Right atrium auricular region (tissue), 2 donors: Measurements from ENCODE around the gene CHAD. TPM values are rescaled to one million over a fixed set of nuclear protein-coding genes. Genes with fewer than 3 reads are reported as not detected.

ENCODE experiments used
- DNase-seq: peaks from one replicate; pipeline ENCODE4 v3.0.0-alpha.2; 2019; ENCODE audit warnings: low spot score
- H3K27ac ChIP-seq, 2 donors: fragments of 200-600 bp; sonication (generic); 1 replicate in 1 of 2; 2 replicates in 1 of 2; pipeline ENCODE4 v1.5.1; 2016 to 2019
- H3K27me3 ChIP-seq, 2 donors: fragments of 200-600 bp; sonication (generic); one replicate each; pipeline versions ENCODE4 v1.5.1 to v1.6.0; 2017 to 2019
- H3K36me3 ChIP-seq: fragments of 200-600 bp; sonication (generic); one replicate; pipeline ENCODE4 v1.5.1; 2016
- H3K4me1 ChIP-seq, 2 donors: fragments of 200-600 bp; sonication (generic); one replicate each; pipeline versions ENCODE4 v1.5.1 to v1.6.0; 2017 to 2019
- H3K4me3 ChIP-seq, 2 donors: fragments of 200-600 bp; sonication (generic); 1 replicate in 1 of 2; 2 replicates in 1 of 2; pipeline ENCODE4 v1.5.1; 2017 to 2019; ENCODE audit warnings: mild to moderate bottlenecking in 1 of 2, moderate library complexity in 1 of 2
- H3K9me3 ChIP-seq, 2 donors: fragments of 200-600 bp; sonication (generic); one replicate each; pipeline ENCODE4 v1.5.1; 2019
- total RNA-seq, 2 donors: library from RNA; depleted of rRNA; stranded (reverse); fragments of >200 nt; gene quantifications; one replicate each; pipeline ENCODE4 v1.1.0, GENCODE V29; 2016
- TF ChIP-seq, protein P1 (sequence below), 2 donors: fragments of 200-600 bp; sonication (generic); IDR thresholded peaks; one replicate each; pipeline ENCODE4 v1.5.1; 2019; ENCODE audit warnings: antibody characterized with exemption in 2 of 2

Gene CHAD
- total RNA-seq, 2 donors from 2014 or later, result 0.70 TPM; not detected in 1

DNA sequence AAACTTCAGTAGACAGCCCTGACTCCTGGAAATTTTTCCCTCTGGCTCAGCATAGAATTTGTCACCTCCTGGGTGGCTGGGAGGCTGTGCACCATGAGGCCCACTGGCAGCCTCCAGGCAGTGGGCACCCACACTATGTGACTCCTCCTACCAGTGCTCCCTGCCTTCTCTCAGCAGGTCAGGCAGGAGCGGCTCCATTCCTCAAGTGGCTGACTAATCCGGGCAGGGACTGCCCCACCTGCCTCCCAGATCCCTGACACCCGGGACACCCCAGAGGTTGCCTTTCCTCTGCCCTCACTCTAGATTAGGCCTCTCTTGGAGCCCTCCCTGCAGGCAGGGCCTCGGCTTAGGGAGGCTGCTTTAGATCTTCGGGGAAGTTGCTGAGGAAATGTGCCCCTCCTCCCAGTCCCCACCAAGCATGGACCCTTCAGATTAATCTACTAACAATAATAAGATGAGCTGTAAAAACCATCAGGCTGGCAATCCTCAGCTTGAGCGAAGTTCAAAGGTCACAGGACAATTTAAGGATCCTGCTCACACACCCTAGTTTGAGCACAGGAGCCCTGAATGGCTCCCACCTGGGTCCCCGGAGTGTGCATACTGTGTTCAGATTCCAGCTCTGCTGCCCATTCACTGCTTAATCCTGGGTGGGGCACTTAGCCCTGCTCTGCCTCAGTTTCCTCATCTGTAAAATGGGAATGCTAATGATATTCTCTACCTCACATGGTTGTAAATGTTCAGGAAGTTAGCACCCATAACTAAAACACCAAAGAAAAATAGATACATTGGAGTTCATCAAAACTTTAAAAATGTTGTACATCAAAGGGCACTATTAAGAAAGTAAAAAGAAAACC lies 29.6 kb upstream of the CHAD start:
- TF ChIP-seq, protein P1, sequence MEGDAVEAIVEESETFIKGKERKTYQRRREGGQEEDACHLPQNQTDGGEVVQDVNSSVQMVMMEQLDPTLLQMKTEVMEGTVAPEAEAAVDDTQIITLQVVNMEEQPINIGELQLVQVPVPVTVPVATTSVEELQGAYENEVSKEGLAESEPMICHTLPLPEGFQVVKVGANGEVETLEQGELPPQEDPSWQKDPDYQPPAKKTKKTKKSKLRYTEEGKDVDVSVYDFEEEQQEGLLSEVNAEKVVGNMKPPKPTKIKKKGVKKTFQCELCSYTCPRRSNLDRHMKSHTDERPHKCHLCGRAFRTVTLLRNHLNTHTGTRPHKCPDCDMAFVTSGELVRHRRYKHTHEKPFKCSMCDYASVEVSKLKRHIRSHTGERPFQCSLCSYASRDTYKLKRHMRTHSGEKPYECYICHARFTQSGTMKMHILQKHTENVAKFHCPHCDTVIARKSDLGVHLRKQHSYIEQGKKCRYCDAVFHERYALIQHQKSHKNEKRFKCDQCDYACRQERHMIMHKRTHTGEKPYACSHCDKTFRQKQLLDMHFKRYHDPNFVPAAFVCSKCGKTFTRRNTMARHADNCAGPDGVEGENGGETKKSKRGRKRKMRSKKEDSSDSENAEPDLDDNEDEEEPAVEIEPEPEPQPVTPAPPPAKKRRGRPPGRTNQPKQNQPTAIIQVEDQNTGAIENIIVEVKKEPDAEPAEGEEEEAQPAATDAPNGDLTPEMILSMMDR (IDR thresholded peaks at IDR 0.05), result no peak
- Histone ChIP-seq H3K4me3 (no peak overlapping the region), H3K9me3 (no peaks in the 10 kb centered on the region), H3K36me3 (no peaks in the 10 kb centered on the region), H3K27ac (no peak overlapping the region), H3K27me3 (no peaks in the 10 kb centered on the region), H3K4me1 (no peaks in the 10 kb centered on the region)
- no peak for DNase-seq

DNA sequence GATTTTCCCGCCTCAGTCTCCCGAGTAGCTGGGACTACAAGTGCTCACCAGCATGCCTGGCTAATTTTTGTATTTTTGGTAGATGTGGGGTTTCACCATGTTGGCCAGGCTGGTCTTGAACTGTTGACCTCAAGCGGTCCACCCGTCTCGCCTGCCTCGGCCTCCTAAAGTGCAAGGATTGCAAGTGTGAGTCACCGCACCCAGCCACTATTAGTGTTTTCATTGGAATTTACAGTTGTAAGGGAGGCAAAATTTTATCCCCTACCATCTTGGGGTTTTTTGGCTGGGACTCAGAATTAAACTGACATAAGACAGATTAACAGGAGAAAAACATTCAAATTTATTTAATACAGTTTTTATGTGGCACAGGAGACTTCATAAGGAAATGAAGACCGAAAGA lies 27.2 kb upstream of the CHAD start:
- no peak for DNase-seq
- TF ChIP-seq, protein P1 (IDR thresholded peaks at IDR 0.05), result no peak
- Histone ChIP-seq H3K27me3 (no peaks in the 10 kb centered on the region), H3K9me3 (no peaks in the 10 kb centered on the region), H3K4me3 (no peak overlapping the region), H3K4me1 (no peaks in the 10 kb centered on the region), H3K36me3 (no peaks in the 10 kb centered on the region), H3K27ac (no peak overlapping the region)

DNA sequence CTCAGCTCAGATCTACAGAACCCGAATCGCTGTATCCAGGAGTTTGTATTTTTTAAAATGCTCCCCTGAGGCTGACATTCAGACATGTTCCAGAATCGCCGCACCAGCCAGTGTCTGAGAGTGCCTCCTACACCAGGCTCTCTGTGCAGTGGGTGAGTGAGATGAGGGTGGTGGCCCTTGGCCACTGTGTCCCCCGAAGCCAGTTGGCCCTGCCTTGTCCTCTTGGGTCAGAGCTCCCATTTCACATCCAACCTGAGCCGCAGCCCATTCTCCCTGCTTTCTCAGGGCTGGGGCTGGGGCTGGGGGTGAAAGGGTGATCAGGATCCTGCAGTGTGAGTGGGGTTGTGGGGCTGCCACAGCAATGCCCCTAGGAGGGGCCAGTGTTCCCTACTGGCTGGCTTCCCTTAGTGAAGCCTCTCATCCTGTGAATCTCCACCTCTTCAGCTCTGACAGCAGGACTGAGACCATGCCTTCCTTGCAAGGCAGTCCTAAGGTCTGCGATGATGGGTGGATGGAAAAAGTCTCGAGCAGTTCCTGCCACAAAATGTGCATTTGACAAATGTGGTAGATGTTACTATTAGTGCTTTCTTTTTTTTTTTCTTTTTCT lies 26.6 kb upstream of the CHAD start:
- no peaks in the 10 kb centered on the region for H3K27me3 ChIP-seq
- no peak for DNase-seq
- TF ChIP-seq, protein P1 (IDR thresholded peaks at IDR 0.05), result no peak
- H3K4me1 ChIP-seq, result no peaks in the 10 kb centered on the region
- no peak overlapping the region for H3K27ac ChIP-seq
- H3K4me3 ChIP-seq, result no peak overlapping the region
- no peaks in the 10 kb centered on the region for H3K9me3 ChIP-seq
- H3K36me3 ChIP-seq, result no peaks in the 10 kb centered on the region

DNA sequence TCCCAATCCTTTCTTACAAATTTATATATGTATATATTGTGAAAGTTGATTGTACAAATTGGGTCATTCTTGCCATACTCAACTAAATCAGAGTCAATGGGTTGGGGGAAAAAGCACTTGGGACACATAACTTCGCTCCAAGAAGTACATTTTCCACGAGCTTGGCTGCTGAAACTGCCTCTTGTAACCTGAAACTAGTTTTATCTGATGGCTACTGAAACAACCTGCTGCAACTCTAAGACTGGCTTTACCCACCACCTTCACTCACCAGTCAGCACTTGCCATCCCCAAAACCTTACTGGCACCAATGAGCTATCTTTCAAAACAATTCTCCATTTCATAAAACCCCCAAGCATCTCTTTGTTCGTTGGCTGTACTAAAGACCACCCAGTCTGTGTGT lies 25.1 kb upstream of the CHAD start:
- H3K27ac ChIP-seq, result no peak overlapping the region
- no peaks in the 10 kb centered on the region for H3K9me3 ChIP-seq
- TF ChIP-seq, protein P1 (IDR thresholded peaks at IDR 0.05), result no peak
- DNase-seq, result no peak
- no peaks in the 10 kb centered on the region for H3K27me3 ChIP-seq
- H3K36me3 ChIP-seq, result no peaks in the 10 kb centered on the region
- H3K4me3 ChIP-seq, result no peak overlapping the region
- H3K4me1 ChIP-seq, result no peaks in the 10 kb centered on the region

DNA sequence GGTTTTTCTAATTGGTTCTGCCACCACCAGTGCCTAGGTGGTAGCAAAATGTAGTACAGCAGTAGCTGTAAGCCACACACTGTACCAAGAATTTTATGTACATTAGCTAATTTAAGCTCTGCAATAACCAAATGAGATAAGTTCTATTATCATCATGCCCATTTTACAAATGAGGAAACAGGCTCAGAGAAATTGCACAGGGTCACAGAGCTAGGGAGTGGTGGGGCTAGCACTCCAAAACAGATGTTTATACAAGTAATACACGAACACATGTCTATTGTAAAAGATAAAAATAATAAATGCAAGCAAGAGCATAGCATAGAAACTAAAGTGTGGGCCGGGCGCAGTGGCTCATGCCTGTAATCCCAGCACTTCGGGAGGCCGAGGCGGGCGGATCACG lies 23.5 kb upstream of the CHAD start:
- H3K27me3 ChIP-seq, result no peaks in the 10 kb centered on the region
- TF ChIP-seq, protein P1 (IDR thresholded peaks at IDR 0.05), result no peak
- no peak overlapping the region for H3K27ac ChIP-seq
- no peaks in the 10 kb centered on the region for H3K9me3 ChIP-seq
- H3K36me3 ChIP-seq, result no peaks in the 10 kb centered on the region
- H3K4me1 ChIP-seq, result no peaks in the 10 kb centered on the region
- H3K4me3 ChIP-seq, result no peak overlapping the region
- DNase-seq, result no peak
